Measurements from ENCODE around the gene CTNNA3.

CTNNA3 gene

GRCh38 chr10:67098461-67098860 is 597.5 kb downstream of the CTNNA3 start:
- FAIRE-seq = no peak

- FAIRE-seq = no peak
Observed at GRCh38 chr10:67095531-67095930, 600.5 kb downstream of the CTNNA3 start.

- no peak for FAIRE-seq
Observed at GRCh38 chr10:67088036-67088435, 608.0 kb downstream of the CTNNA3 start.

- FAIRE-seq = no peak
Observed at GRCh38 chr10:67087135-67087425, 608.9 kb downstream of the CTNNA3 start.

GRCh38 chr10:67086327-67087134 is 609.5 kb downstream of the CTNNA3 start:
- no peak for FAIRE-seq

- no peak for FAIRE-seq
Observed at GRCh38 chr10:67079126-67079525, 616.9 kb downstream of the CTNNA3 start.

- no peak for FAIRE-seq
Observed at GRCh38 chr10:67077376-67077775, 618.6 kb downstream of the CTNNA3 start.

- FAIRE-seq = no peak
Observed at GRCh38 chr10:67076144-67076543, 619.9 kb downstream of the CTNNA3 start.

GRCh38 chr10:67075491-67075971 is 620.5 kb downstream of the CTNNA3 start:
- no peak for FAIRE-seq

GRCh38 chr10:67072654-67073053 is 623.3 kb downstream of the CTNNA3 start:
- no peak for FAIRE-seq

GRCh38 chr10:67050415-67050814 is 645.6 kb downstream of the CTNNA3 start:
- FAIRE-seq = no peak

GRCh38 chr10:67049988-67050387 is 646.0 kb downstream of the CTNNA3 start:
- FAIRE-seq = no peak

GRCh38 chr10:67046507-67046906 is 649.5 kb downstream of the CTNNA3 start:
- FAIRE-seq = no peak

GRCh38 chr10:67045404-67045803 is 650.6 kb downstream of the CTNNA3 start:
- FAIRE-seq = no peak

GRCh38 chr10:67043041-67043440 is 653.0 kb downstream of the CTNNA3 start:
- FAIRE-seq = no peak

GRCh38 chr10:67036808-67037207 is 659.2 kb downstream of the CTNNA3 start:
- no peak for FAIRE-seq

GRCh38 chr10:67033878-67034277 is 662.1 kb downstream of the CTNNA3 start:
- no peak for FAIRE-seq

- no peak for FAIRE-seq
Observed at GRCh38 chr10:67022099-67022498, 673.9 kb downstream of the CTNNA3 start.

GRCh38 chr10:67017218-67017617 is 678.8 kb downstream of the CTNNA3 start:
- no peak for FAIRE-seq

- no peak for FAIRE-seq
Observed at GRCh38 chr10:67015225-67015624, 680.8 kb downstream of the CTNNA3 start.

GRCh38 chr10:67011981-67012380 is 684.0 kb downstream of the CTNNA3 start:
- FAIRE-seq = no peak

GRCh38 chr10:67011480-67011879 is 684.5 kb downstream of the CTNNA3 start:
- no peak for FAIRE-seq

- no peak for FAIRE-seq
Observed at GRCh38 chr10:67005981-67006380, 690.0 kb downstream of the CTNNA3 start.

- no peak for FAIRE-seq
Observed at GRCh38 chr10:67004690-67005089, 691.3 kb downstream of the CTNNA3 start.
